HG03342 (cell line): Measurements from ENCODE around the gene PRPSAP2.
"Not testable (repeated sequence)": the region's sequence is repeated elsewhere in the genome, so short reads cannot be mapped to it uniquely, and the experiment has no call there.

Experiments
- ATAC-seq: cut with Tn5 transposase; IDR thresholded peaks from one replicate; pipeline ENCODE4 v1.9.1; 2021; ENCODE audit warnings: mild to moderate bottlenecking, moderate library complexity; ENCODE audit not compliant: unreplicated experiment

PRPSAP2 gene

DNA sequence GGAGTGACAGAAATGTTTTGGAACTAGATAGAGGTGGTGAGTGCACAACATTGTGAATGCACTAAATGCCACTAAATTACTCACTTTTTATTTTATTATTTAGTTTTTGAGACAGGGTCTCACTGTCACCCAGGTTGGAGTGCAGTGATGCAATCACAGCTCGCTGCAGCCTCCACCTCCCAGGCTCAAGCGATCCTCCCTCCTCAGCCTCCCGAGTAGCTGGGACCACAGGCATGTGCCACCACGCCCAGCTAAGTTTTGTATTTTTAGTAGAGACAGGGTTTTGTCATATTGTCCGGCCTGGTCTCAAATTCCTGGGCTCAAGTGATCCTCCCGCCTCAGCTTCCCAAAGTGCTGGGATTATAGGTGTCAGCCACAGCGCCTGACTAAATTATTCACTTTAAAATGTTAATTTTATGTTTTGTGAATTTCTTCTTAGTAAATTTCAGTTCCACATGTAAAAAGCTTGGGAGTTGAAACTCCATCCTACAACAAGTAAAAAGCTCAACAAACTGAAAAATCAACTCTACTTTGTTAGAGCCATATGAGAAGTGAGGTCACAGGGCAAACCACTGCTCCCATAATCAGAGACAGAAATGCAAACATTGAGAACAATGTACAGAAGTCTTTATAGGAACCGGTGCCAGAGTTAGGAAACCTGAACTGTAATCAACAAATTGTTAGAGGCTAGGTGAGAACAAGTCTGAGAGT is 80.2 kb downstream of the PRPSAP2 start:
- no peak for ATAC-seq

DNA sequence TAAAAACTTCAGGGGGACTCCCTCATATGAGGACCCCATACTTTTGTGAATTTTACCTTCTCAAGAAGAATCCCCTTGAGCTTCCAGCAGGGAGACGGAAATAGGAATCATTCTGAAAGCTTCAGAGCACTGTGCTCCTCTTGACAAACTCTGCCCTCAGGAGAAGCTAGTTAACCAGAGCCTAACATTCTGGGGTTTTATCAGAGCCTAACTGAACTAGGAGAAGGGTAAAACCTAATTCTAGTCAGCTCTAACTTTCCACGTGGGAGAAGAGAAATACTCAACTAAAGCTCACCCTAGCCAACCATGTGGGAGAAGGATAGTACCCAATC is 80.7 kb downstream of the PRPSAP2 start:
- no peak for ATAC-seq

DNA sequence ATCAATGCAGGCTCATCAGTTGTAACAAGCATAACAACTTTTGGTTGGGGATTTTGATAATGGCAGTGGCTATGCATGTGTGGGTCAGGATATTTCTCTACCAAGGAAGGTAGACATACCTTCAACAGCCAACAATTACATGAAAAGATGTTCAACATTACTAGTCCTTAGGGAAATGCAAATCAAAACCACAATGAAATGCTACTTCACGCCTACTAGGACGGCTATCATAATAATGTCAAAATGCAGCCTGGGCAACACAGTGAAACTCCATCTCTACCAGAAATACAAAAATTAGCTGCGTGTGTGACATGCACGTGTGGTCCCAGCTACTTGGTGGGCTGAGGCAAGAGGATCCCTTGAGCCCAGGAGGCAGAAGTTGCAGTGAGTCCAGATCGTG is 86.7 kb downstream of the PRPSAP2 start:
- no peak for ATAC-seq

DNA sequence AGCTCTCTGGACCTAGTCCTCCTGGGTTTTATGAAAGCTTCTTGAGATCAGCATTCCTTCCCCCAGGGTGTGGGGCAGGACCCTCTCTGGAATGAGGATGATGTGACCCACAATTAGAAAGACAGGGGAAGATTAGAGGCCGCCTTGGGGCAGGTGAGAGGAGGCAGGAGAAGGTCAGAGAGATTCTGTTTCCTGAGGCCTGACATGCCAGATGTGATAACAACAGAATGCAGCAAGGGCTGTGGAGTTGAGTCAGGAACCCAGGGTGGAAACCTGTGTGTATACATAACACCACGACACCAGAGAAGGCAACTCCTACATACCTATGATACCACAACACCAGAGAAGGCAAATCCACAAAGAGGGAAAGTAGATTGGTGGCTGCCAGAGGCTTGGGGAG is 88.6 kb downstream of the PRPSAP2 start:
- no peak for ATAC-seq

DNA sequence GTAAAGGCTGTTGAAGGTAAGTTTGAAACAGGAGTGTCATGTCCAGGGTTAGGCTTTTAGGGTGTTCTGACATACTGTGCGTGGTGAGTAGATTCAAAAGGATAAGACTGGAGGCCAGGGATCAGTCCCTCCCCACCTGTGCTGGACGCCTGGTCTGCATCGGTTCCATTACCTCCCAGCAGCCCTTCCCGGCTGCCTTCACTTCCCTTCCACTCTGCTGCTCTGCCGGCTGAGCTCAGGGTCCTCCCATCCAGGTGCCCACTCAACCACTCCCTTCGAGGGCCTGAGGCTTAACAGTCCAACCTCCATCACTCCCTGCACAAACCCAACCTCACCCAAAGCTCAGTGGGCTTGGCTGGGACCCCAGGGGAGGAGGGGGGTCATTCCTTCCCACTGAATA is 89.9 kb downstream of the PRPSAP2 start:
- no peak for ATAC-seq

DNA sequence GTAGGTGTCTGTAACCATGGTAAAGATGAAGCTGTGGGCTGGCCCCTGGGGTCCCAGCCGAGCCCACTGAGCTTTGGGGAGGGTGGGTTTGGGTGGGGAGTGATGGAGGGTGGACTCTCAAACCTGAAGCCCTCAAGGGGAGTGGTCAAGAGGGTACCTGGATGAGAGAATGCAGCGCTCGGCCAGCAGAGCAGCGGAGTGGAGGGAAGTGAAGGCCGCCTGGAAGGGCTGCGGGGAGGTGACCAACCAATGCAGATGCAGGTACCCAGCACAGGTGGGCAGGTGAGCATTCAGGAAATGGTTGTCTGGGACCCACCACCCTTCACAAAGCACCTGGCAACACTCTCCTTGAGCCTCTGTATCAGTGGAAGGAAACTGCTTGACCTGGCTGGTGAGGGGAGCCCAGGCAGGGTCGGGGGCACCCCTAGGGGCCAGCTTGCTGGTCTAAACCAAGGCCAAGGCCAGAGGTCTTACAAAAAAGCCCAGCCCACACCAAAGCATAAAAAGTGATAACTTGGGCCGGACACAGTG is 90.6 kb downstream of the PRPSAP2 start:
- no peak for ATAC-seq

DNA sequence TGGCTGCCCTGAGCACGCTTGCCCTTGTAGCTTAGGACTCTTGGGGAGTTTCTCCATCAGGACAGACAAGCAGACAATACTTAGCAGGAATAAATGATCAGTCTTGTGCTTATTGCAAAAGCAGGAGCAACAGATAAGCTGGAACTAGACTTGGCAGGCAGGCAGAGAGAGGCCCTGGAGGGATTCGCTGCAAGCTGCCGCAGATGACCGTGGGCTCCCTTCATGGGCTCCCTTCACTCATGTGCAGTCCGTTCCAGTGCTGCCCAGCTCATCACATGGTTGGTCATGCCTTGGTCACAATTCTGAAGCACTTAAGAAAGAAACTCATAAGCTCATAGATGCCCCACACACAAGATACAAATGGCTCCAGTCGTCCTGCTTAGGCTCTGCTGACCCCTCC is 91.6 kb downstream of the PRPSAP2 start:
- ATAC-seq = no peak

DNA sequence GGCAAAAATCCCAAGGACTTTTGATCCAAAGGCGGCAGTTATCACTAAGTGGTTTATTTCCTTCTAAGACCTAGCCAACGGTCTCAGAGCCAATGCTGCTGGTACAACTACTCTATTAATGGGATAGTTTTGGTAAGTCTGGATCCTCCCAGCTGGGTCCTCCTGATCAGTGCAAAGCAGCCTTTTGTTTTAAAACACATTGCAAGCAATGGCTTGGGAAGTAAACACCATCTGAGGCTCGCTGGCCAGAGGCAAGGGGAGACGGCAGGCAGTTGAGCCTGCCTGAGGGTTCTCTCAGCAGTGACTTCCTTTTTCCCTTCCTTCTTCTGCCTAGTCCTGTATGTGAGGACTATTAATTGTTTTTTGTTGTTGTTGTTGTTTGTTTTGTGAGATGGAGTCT is 92.4 kb downstream of the PRPSAP2 start:
- ATAC-seq = no peak

DNA sequence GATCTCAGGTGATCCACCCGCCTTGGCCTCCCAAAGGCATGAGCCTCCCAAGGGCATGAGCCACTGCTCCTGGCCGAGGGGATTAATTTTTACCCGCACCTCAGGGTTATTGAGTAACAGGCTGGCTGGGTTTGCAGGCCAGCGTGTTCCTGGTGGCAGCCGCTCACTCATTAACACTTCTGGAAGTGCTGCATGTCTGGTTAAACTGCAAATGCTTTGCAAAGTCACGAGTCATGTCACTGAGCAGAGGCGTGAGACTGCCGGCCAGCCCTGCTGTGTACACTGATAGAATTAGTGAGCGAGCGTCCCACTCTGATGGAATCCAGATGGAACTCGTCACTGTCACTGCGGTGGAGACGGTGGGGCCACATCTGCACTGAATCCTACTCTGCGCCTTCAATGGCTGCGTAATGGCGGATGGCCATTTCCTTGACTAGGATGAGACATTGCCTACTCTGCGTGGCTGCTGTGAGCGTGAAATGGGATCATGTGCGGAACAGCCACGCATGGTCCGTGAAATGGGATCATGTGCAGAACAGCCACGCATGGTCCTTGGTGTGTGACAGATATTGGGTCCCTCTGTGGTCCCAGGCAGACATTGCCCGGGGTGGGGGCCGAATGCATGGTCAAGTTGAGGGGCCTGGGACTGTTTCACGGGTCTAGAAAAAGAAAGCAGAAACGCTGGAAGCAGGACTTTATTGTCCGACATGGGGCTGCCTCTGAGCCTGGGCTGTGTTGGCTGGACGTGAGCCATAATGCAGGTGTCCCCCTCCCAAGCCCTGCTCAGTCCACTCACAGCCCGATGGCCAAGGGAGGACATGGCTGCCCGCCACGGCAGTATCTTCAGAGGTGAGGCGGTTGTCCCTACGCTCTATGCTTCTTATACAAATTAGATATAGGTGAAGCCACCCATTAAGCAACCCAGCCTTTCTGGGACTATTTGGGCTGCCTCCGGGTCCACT is 93.3 kb downstream of the PRPSAP2 start:
- no peak for ATAC-seq

DNA sequence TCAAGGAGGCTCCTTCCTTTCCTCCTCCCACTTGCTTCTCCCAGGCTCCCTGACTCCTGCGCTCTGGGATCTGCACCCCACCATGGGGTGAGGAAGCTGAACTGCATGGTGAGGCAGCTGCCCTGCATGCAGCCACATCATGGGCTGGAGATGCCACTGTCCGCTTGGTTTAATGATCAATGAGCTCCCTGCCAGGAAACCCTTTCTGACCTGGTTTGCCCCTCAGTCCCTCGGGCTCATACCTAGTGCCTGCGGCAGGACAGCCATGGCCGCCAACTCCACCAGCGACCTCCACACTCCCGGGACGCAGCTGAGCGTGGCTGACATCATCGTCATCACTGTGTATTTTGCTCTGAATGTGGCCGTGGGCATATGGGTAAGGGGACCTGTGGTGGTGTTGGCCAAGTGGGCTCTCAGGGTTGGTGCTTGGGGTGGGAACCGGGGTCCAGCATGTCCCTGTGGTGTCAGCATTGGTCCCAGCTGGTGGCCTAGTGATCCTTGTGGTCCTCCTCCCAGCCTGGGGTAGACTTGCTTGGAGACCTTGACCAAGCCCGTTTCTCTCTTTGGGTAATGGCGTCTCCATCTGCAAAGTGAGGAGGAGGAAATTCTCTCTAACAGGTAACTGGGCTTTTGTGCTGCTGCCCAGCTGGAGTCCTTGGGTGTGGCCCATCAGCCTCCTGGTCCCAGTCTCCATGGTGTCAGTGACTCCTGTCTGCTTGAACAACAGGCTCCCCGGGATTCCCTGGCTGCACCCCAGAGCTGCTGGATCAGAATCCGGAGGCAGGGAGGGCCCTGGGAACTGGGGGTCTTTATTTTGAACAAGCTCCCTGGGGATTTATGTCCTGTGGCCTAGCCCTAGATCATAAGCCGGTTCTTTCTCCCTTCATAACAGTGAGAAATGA is 94.3 kb downstream of the PRPSAP2 start, which contains the start of gene SLC5A10:
Gene SLC5A10 (plus strand): TSS at position 225 of the 902 bp plus-strand sequence. CDS start 41 bp downstream, at position 266.
- ATAC-seq = no peak

DNA sequence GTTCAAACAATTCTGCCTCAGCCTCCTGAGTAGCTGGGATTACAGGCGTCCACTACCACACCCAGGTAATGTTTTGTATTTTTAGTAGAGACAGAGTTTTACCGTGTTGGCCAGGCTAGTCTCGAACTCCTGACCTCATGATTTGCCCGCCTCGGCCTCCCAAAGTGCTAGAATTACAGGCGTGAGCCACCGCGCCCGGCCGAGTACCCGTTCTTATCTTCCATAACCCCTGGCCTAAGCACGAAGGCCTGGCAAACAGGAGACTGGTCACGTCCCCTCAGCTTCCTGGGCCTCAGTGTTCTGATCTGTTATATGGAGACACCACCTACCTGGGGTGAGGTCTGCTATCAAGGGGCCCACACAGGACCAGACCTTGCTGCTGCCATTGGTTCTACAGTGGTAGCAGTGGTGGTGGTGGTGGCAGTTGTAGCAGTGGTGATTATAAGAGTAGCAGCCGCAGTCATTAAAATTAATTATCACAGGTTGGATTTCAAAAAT is 95.3 kb downstream of the PRPSAP2 start:
- no peak for ATAC-seq

DNA sequence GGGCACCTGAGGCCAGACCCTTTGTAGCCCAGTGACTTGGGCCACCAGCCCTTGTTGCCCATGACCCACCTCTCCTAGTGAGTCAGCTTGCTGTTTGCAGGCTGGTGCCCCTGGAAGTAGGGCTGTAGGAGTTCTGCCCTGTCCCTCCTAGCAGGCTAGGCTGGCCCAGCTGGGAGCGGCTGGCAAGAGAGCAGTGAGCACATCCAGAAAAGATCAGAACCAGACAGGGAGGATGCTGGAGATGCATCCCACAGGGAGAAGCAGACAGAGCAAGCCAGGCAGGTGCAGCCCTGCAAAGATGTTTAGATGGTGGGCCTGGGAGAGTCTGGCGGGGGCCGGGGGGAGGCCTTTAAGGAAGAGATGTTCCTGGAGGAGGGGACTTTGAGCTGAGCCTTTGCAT is 96.4 kb downstream of the PRPSAP2 start:
- no peak for ATAC-seq

DNA sequence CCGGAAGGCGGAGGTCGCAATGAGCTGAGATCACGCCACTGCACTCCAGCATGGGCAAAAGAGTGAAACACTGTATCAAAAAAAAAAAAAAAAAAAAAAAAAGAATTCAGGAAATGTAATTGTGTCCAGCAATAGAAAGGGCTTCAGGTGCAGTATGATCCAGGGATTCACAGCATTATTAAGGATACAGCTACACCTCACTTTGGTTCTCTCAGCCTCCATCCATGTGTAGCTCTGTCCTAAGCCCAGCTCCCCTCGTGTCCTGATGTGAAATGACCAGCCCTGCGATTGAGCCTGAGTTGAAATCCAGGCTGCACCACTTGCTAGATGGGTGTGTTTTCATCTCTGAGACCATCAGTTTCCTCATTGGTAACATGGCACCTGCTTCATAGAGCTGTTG is 97.1 kb downstream of the PRPSAP2 start:
- ATAC-seq = no peak

DNA sequence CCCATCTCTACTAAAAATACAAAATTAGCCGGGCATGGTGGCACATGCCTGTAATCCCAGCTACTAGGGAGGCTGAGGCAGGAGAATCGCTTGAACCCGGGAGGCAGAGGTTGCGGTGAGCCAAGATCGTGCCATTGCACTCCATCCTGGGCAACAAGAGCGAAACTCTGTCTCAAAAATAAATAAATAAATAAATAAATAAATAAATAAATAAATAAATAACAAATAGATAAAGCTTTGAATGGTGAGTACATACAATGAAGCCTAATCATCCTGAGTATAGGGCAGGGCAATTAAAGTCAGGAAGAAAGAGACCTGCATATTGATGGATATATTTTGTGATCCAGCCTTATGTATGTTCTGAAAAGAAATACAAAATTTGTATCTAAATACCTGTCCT is 98.1 kb downstream of the PRPSAP2 start:
- not testable (repeated sequence) for ATAC-seq

DNA sequence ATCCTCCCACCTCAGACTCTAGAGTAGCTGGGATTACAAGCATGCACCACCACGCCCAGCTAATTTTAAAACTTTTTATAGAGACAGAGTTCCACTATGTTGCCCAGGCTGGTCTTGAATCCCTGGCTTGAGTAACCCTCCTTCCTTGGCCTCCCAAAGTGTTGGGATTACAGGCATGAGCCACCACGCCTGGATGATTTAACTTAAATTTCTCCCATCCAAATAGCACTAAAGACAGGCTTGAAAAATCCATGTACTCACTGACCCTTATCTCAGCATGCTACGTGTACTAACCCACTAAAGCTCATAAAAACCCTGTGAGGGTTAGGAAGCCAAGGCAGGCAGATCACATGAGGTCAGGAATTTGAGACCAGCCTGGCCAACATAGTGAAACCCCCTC is 98.7 kb downstream of the PRPSAP2 start:
- ATAC-seq = no peak

DNA sequence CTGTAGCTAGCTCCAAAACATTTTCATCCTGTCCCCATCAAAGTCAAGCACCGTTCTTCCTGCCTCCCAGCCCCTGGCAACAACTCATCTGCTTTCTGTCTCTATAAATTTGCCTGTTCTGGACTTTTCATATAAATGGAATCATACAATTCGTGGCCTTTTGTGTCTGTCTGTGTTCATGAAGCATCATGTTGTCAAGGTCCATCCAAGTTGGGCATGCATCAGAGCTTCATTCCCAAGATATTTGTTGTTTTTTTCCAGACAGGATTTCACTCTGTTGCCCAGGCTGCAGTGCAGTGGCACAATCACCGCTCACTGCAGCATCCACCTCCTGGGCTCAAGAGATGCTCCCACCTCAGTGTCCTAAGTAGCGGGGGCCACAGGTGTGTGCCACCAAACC is 99.9 kb downstream of the PRPSAP2 start:
- ATAC-seq = no peak

DNA sequence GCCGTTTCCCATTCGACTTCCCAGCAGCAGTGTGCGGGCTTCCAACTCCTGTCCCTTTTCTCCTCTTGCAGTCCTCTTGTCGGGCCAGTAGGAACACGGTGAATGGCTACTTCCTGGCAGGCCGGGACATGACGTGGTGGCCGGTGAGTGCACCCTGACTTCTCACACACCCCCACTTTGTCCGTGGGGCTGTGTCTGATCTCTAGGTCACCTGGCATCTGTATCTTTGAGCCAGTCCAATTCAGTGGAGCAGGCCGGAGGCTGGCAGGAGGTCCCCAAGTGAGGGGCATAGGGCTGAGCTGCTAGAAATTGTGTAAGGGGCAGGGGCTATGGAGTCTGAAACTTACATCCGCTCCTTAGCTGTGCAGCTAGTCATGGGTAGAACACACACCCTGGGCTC is 100.7 kb downstream of the PRPSAP2 start:
- no peak for ATAC-seq

DNA sequence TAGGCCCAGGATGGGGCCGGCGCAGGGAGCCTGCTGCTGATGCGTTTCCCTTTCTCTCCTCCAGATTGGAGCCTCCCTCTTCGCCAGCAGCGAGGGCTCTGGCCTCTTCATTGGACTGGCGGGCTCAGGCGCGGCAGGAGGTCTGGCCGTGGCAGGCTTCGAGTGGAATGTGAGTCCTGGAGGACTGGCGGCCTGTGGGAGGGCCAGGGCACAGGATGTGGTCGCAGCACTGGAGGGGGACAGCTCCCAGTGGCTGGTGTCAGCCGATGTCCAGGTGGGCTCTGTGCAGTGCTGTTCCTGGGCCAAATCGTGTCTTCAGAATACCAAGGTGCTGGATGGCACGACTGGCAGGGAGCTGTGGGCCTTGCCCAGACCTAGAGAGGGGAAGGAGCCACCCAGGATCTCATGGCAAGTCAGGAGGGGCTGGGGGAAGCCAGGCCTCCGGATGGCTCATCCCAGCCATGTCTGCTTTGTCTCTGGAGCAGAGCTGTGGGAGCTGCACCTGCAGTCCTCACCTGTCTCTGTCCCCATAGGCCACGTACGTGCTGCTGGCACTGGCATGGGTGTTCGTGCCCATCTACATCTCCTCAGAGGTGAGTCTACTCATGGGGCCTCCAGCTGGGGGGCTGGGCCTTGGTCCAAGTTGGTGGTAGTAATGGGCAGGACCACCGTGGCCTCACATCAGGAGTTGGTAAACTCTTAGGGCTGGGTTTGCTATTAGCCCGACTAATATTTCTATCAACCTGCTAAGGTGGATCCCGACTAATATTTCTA is 101.3 kb downstream of the PRPSAP2 start:
- no peak for ATAC-seq

DNA sequence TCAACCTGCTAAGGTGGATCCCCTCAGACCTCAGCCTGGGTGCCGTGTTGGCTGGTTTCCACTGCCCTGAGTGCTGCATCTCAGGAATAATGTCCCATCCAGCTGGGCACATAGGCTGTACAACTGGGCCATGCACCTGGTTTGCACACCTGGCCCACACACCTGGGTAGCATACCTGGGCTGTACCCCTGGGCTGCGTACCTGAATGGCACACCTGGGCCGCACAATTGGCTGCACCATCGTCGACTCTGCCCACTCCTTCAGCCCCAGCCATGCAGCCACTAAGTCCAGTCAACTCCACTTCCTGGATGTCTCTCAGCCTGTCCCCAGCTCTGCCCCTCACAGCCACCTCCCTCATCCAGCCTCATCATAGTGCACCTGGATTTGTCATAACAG is 101.9 kb downstream of the PRPSAP2 start:
- no peak for ATAC-seq

DNA sequence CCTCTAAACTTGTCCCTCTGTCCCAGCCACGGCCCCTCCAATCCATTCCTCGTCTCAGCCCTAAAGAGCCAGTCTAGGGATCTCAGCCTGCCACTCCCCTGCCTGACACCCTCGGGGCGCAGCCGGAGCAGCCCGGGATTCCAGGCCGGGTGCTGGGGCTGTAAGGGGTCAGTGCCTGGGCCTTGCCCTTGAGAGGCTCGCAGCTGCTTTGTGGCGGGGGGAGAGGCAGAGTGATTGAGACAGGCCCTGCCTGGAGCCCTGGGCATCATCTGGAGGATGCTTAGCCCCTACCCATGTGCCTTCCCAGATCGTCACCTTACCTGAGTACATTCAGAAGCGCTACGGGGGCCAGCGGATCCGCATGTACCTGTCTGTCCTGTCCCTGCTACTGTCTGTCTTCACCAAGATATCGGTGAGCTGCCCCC is 102.3 kb downstream of the PRPSAP2 start:
- no peak for ATAC-seq
